ENCODE data around the gene ATG13.

Gene ATG13

DNA sequence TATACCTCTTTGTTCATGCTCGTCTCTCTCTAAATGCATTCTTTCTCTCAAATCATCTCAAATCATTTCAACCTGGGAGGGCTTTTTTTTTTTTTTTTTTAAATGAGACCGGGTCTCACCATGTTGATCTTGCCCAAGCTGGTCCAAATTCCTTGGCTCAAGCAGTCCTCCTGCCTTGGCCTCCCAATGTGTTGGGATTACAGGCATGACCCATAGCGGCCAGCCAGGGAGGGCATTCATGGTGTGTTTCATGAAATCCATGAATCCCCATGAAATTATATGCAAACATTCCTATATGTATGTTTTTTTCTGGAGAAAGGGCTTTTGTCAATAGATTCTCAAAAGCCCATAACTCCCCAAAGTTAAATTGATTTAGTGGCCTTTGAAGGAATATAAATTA lies 26.2 kb downstream of the ATG13 start:
- Histone ChIP-seq H3K9me3 (ENCODE audit: insufficient read depth, low read length) (no peaks in the 10 kb centered on the region), H3K4me2 (ENCODE audit: low read length) (no peak overlapping the region), H3K36me3 (replicated peaks; ENCODE audit: low read depth, low read length) (peaks cover 4% of the 10 kb centered on the region), H3K79me2 (ENCODE audit: low read length) (no peaks in the 10 kb centered on the region), H4K20me1 (ENCODE audit: insufficient read depth, low read length) (no peaks in the 10 kb centered on the region), H3K27ac (ENCODE audit: low read length) (no peak overlapping the region), H2AFZ (ENCODE audit: low read depth, low read length) (no peak overlapping the region), H3K27me3 (ENCODE audit: low read depth, low read length) (no peaks in the 10 kb centered on the region), H3K4me1 (ENCODE audit: low read length) (no peaks in the 10 kb centered on the region), H3K9ac (ENCODE audit: low read length) (no peak overlapping the region), H3K4me3 (ENCODE audit: low read length) (no peak overlapping the region)
- TF ChIP-seq EZH2phosphoT487 (IDR thresholded peaks at IDR 0.05; ENCODE audit: low read depth) = no peak
- TF ChIP-seq, protein P1, sequence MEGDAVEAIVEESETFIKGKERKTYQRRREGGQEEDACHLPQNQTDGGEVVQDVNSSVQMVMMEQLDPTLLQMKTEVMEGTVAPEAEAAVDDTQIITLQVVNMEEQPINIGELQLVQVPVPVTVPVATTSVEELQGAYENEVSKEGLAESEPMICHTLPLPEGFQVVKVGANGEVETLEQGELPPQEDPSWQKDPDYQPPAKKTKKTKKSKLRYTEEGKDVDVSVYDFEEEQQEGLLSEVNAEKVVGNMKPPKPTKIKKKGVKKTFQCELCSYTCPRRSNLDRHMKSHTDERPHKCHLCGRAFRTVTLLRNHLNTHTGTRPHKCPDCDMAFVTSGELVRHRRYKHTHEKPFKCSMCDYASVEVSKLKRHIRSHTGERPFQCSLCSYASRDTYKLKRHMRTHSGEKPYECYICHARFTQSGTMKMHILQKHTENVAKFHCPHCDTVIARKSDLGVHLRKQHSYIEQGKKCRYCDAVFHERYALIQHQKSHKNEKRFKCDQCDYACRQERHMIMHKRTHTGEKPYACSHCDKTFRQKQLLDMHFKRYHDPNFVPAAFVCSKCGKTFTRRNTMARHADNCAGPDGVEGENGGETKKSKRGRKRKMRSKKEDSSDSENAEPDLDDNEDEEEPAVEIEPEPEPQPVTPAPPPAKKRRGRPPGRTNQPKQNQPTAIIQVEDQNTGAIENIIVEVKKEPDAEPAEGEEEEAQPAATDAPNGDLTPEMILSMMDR (IDR thresholded peaks at IDR 0.05; ENCODE audit: low read depth, low read length) = no peak

GRCh38 chr11:46643986-46644385 lies 26.6 kb downstream of the ATG13 start:
- H3K4me2 ChIP-seq (ENCODE audit: low read length) = no peak overlapping the region
- H3K4me1 ChIP-seq (ENCODE audit: low read length) = no peaks in the 10 kb centered on the region
- H3K27me3 ChIP-seq (ENCODE audit: low read depth, low read length) = no peaks in the 10 kb centered on the region
- no peak overlapping the region for H2AFZ ChIP-seq (ENCODE audit: low read depth, low read length)
- H3K36me3 ChIP-seq (replicated peaks; ENCODE audit: low read depth, low read length) = peaks cover 4% of the 10 kb centered on the region
- H3K79me2 ChIP-seq (ENCODE audit: low read length) = no peaks in the 10 kb centered on the region
- no peak for TF ChIP-seq EZH2phosphoT487 (IDR thresholded peaks at IDR 0.05; ENCODE audit: low read depth)
- TF ChIP-seq, protein P1 (IDR thresholded peaks at IDR 0.05; ENCODE audit: low read depth, low read length) = no peak
- H3K9ac ChIP-seq (ENCODE audit: low read length) = no peak overlapping the region
- no peaks in the 10 kb centered on the region for H3K9me3 ChIP-seq (ENCODE audit: insufficient read depth, low read length)
- H3K27ac ChIP-seq (ENCODE audit: low read length) = no peak overlapping the region
- H3K4me3 ChIP-seq (ENCODE audit: low read length) = no peak overlapping the region
- no peaks in the 10 kb centered on the region for H4K20me1 ChIP-seq (ENCODE audit: insufficient read depth, low read length)

GRCh38 chr11:46649180-46649738 lies 31.9 kb downstream of the ATG13 start:
- Histone ChIP-seq H4K20me1 (ENCODE audit: insufficient read depth, low read length) (no peaks in the 10 kb centered on the region), H3K27me3 (ENCODE audit: low read depth, low read length) (no peaks in the 10 kb centered on the region), H3K4me3 (ENCODE audit: low read length) (no peak overlapping the region), H2AFZ (ENCODE audit: low read depth, low read length) (no peak overlapping the region), H3K36me3 (replicated peaks; ENCODE audit: low read depth, low read length) (peaks cover 11% of the 10 kb centered on the region), H3K79me2 (ENCODE audit: low read length) (no peaks in the 10 kb centered on the region), H3K9ac (ENCODE audit: low read length) (no peak overlapping the region), H3K4me2 (ENCODE audit: low read length) (no peak overlapping the region), H3K27ac (ENCODE audit: low read length) (no peak overlapping the region), H3K4me1 (ENCODE audit: low read length) (no peaks in the 10 kb centered on the region), H3K9me3 (ENCODE audit: insufficient read depth, low read length) (no peaks in the 10 kb centered on the region)
- TF ChIP-seq, protein P1 (IDR thresholded peaks at IDR 0.05; ENCODE audit: low read depth, low read length) = no peak
- no peak for TF ChIP-seq EZH2phosphoT487 (IDR thresholded peaks at IDR 0.05; ENCODE audit: low read depth)

- H3K27ac ChIP-seq (ENCODE audit: low read length) = no peak overlapping the region
- H3K9me3 ChIP-seq (ENCODE audit: insufficient read depth, low read length) = no peaks in the 10 kb centered on the region
- no peaks in the 10 kb centered on the region for H3K4me1 ChIP-seq (ENCODE audit: low read length)
- H3K4me2 ChIP-seq (ENCODE audit: low read length) = no peak overlapping the region
- H4K20me1 ChIP-seq (ENCODE audit: insufficient read depth, low read length) = no peaks in the 10 kb centered on the region
- no peak overlapping the region for H3K9ac ChIP-seq (ENCODE audit: low read length)
- TF ChIP-seq EZH2phosphoT487 (IDR thresholded peaks at IDR 0.05; ENCODE audit: low read depth) = no peak
- TF ChIP-seq, protein P1 (IDR thresholded peaks at IDR 0.05; ENCODE audit: low read depth, low read length) = no peak
- H3K79me2 ChIP-seq (ENCODE audit: low read length) = no peaks in the 10 kb centered on the region
- no peaks in the 10 kb centered on the region for H3K27me3 ChIP-seq (ENCODE audit: low read depth, low read length)
- H3K4me3 ChIP-seq (ENCODE audit: low read length) = no peak overlapping the region
- peaks cover 4% of the 10 kb centered on the region for H3K36me3 ChIP-seq (replicated peaks; ENCODE audit: low read depth, low read length)
- H2AFZ ChIP-seq (ENCODE audit: low read depth, low read length) = no peak overlapping the region
These were observed 38.3 kb downstream of the ATG13 start for GRCh38 chr11:46655631-46656030.

All from OCI-LY3 (cell line).